Mammary epithelial cell (primary cell): ENCODE data around the gene GORAB.

ENCODE experiments used
- CTCF ChIP-seq, 2 donors: IDR thresholded peaks in 1 of 2; conservative IDR thresholded peaks in 1 of 2; 2 replicates each; pipeline ENCODE4 v1.5.1; 2011 to 2012; ENCODE audit warnings: inconsistent platforms in 2 of 2, low read length in 2 of 2, mild to moderate bottlenecking in 2 of 2, control low read depth in 1 of 2, low read depth in 1 of 2; ENCODE audit not compliant: insufficient read depth in 1 of 2; ENCODE audit errors: extremely low read depth in 1 of 2
- EZH2 ChIP-seq: IDR thresholded peaks from 2 replicates; pipeline ENCODE4 v1.6.1; 2012; ENCODE audit warnings: low read length, inconsistent platforms, borderline replicate concordance

- no peak for TF ChIP-seq EZH2
- TF ChIP-seq CTCF (conservative IDR thresholded peaks at IDR 0.05 in 1 of 2, IDR thresholded peaks at IDR 0.05 in 1 of 2; ENCODE audit: extremely low read depth in 1 of 2, insufficient read depth in 1 of 2, low read depth in 1 of 2, low read length in 2 of 2): no peak
Measured at GRCh38 chr1:170560681-170561285, 28.8 kb downstream of the GORAB start.
